ENCODE data around the gene FLVCR1.

The FLVCR1 gene

GRCh38 chr1:212916481-212917133, 58.5 kb downstream of the FLVCR1 start:
- DNase-seq: no peak

GRCh38 chr1:212917134-212917485, 59.0 kb downstream of the FLVCR1 start:
- no peak for DNase-seq

DNA sequence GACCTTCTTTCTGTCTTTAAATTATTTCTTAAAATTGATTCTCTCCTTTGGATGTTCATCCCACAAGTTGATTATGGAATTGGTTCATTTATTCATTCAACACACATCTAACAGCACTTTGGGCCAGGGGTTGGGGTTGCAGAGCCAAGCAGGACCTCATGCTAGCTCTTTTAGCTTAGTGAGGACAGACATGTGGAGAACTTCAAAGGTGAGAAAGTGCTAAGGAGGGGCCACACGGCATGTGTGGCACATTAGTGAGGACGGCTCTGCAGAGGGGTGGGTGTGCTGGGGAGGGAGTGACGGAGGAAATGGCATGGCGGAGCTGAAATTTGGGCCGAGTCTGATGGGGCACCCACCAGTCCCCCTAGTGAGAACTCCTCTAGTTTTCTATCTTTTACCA, 59.8 kb downstream of the FLVCR1 start:
- DNase-seq: no peak

DNA sequence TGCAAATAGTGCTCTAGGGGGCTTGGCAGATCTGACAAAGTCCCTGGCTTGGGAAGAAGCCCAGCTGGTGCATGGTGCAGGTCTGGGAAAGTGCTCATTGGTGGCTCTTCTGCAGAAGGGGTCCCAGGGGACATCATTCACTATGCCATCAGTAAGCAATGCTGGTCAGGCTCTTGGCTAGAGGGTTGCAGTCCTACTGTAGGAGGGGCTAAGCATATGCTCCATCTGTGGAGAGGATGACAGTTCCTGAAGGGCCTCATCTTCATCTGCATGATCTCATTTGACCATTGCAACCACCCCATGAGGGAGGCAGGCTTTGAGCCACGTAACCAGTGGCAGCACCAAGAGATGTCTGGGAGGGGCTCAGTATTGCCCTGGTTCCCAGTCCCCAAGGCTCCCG, 60.7 kb downstream of the FLVCR1 start:
- DNase-seq: no peak

GRCh38 chr1:212920246-212920645, 62.2 kb downstream of the FLVCR1 start:
- no peak for DNase-seq

DNA sequence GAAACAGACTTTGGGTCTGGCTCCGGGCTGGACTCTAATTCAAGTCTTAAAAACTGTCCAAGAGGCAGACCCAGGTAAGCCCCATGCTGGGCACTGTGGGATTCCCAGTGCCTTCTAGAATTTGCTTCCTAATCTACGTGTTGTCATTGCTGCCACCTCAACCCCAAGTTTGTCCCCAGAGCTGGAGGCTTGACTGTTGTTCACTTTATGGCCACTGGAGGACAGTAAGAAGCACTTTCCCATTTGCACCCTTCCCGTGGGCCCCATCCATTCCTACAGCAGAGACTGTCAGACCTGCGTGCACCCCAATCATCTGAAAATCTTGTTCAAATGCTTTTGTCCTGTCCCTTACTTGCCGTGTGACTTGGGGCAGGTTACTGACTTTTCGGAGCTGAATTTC, 62.8 kb downstream of the FLVCR1 start:
- no peak for DNase-seq

GRCh38 chr1:212922016-212922415, 63.9 kb downstream of the FLVCR1 start:
- no peak for DNase-seq

DNA sequence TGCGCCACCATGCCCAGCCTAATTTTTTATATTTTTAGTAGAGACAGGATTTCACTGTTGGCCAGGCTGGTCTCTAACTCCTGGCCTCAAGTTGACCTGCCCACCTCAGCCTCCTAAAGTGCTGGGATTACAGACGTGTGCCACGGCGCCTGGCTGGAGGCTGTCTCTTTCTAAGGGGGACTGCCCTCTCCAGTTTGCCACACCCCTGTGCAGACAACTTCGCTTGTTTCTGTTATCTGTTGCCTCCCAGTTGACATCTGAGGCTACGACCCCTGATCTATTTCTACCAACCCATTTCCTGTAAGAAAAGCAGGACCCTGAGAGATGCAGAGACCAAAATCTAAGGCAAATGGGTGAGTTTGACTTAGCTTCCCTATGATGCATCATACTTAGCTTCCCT, 68.3 kb downstream of the FLVCR1 start:
- no peak for DNase-seq

DNA sequence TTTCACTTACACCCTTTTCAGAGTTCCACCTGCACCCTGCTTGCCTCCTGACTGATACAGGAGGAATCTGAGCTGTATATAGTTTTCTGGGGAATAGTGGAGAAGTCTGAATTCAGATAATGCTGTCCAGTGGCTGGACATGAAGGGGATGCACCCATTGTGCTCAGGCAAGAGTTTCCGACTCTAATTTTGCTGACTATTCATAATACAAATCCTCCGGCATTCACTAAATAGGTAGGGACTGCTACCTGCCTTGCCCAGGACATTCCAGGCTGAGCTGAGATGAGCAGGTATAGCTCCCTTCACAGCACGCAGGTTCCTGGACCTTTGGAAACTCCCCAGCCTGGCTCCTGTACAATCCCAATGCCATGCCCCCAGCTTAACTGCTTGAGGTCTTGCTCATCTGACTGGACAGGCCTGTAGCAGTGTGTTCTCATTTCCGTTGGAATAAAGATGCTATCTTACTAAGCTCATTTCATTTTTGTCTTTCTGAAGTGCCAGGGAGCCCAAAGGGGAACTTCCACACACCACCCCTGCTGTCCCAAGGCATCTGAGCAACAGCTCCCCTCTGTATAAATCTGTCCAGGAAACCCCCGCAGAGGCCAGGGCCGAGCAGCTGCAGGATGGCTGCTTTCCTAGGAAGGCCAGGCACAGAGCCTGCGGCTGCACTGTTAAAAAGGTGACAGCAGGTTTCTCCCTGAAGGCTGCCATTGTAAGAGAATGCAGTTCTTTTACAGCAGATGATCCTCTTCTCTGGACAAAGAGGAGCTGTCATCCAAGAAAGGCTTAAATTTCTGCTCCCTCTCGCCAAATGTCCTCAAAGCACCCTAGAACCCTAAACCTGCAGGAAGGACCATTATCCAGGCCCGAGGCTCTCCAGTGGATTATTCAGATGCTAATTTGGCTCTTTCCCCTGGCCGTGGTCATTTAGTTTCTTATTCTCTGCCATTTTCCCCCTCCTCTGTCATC, 70.5 kb downstream of the FLVCR1 start:
- DNase-seq: no peak

- DNase-seq: no peak
Observed at GRCh38 chr1:212930986-212931678, 73.1 kb downstream of the FLVCR1 start.

- no peak for DNase-seq
Observed at GRCh38 chr1:212933815-212934471, 75.9 kb downstream of the FLVCR1 start.

DNA sequence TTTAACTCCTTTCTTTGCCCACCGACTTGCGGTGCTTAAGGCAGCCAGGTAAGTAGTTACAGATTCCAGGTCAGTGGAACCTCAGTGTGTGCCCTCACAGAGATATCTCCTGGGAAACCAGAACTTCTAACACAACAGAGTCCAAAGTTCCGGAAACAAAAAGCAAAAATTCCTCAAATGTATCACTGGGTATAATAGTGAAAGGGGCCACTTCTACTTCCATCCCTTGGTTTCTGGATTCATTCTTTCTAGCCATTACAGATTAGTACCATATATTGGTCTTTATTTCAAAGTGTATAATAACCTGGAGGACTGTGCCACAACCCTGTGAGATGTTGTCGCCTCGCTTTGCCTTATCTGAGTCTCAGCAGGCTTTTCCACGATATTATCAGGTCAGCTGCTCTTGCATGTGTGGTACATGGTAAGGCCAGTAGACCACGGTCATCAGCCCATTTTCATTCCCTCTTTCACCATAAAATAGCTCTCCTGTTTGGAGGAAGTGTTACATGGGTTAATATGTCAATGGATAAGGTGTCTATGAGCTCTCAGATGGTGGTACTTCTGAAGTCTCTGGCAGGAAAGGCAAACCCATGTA, 77.4 kb downstream of the FLVCR1 start:
- DNase-seq: no peak

GRCh38 chr1:212937034-212937433, 79.0 kb downstream of the FLVCR1 start:
- no peak for DNase-seq

DNA sequence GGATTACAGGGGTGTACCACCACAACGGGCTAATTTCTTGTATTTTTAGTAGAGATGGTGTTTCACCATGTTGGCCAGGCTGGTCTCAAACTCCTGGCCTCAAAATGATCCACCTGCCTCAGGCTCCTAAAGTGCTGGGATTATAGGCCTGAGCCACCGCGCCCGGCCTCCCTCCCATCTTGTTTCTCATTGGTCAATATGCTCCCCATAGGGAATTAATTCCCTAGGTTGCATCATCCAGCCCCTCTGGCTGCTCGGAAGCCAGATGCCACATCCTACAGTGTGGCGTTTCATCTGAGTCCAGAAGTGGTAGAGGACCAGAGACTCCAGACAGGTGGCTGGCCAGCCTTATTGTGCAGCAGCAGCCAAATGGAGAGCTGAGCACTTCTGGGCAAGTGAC, 80.8 kb downstream of the FLVCR1 start:
- DNase-seq: no peak

GRCh38 chr1:212941452-212941851, 83.4 kb downstream of the FLVCR1 start:
- no peak for DNase-seq

DNA sequence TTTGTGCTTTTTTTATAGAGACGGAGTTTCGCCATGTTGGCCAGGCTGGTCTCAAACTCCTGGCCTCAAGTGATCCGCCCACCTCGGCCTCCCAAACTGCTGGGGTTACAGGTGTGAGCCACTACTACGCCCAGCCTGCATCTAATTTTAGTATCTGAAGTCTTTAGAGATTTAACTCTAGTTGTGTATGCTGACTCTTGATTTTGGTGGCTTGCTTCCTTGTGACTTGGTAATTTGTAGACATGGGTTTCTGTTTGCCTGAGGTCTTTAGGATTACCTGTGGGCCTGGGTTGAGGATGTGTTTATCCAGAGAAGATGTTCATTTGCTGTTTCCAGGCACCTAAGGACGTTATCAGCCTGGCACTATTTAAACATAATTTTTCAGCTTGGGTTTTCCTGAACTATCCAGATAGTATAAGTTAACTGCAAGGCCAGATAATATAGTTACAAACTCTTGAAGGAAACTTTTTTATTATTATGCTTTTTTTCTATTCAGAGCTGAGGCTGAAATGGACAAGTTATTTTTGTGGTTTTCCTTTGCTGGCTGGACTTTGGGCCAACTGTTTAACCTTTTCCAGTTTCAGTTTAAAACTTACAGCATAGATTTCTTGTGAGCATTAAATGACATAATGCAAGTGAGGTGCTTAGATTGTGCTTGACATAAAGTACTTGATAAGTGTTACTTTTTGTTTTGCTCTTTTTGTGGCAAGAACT, 84.8 kb downstream of the FLVCR1 start:
- DNase-seq: no peak

GRCh38 chr1:212943393-212943710, 85.3 kb downstream of the FLVCR1 start:
- DNase-seq: no peak

DNA sequence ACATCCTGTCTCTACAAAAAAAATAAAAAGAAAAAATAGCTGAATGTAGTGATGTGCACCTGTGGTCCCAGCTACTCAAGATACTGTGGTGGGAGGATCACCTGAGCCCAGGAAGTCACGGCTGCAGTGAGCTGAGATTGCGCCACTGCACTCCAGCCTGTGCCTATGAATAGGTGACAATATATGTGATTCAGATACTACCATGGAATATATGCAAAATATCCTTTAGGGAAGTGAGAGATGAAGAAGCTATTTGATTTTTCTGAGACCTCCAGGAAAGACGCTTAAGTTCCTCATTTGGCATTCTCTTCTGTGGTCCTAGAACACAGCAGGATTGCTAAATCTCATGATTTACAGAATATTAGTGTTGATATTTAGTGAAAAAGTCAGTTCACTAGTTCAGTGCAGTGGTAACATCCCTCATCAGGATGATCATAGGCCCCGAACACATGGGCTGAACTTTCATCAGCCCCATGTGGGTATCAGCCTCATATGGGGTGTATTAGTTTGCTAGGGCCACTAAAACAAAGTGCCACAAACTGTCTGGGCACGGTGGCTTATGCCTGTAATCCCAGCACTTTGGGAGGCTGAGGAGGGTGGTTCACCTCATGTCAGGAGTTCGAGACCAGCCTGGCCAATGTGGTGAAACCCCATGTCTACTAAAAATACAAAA, 86.3 kb downstream of the FLVCR1 start:
- DNase-seq: peak; percentile 33

DNA sequence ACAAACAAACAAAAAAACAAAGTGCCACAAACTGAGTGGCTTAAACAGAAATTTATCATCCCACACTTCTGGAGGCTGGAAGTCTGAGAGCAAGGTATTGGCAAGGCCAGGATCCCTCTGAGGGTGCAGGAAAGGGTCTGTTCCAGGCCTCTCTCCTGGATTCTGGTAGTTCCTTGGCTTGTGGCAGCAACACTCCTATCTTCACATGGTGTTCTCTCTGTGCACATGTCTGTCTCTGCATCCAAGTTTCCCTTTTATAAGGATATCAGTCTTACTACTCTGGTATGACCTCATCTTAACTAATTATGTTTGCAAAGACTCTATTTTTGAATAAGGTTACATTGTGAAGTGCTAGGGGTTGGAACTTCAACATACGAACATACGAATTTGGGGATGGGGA, 87.0 kb downstream of the FLVCR1 start:
- DNase-seq: no peak

- DNase-seq: no peak
Observed at GRCh38 chr1:212945463-212946160, 87.5 kb downstream of the FLVCR1 start.

DNA sequence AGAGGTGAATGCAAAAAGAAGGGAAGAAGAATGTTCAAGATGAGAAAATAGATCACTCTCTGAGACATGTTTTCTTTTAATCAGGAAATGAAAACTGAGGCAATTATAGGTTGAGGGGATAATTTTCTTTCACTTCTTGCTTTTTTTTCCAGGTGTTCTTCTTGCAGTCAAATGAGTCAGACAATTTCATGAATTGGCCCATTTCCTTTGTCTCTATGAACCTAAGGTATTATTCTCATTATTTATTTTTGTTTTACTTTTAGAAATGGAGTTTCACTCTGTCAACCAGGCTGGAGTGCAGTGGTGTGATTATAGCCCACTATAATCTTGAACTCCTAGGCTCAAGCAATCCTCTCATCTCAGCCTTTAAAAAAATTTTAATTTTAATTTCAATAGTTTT, 88.8 kb downstream of the FLVCR1 start:
- DNase-seq: no peak

Data from SIG-M5 (cell line).